Gastroesophageal sphincter (tissue), 3 donors: ENCODE data around the gene SDF2.

Experiments
- CTCF ChIP-seq, 4 experiments: fragments of 200-600 bp in 2 of 4; fragments of 450-650 bp in 2 of 4; sonication (generic) in 1 of 4; IDR thresholded peaks; one replicate each; pipeline ENCODE4 v1.5.1; 2017 to 2019; ENCODE audit warnings: antibody characterized with exemption in 4 of 4, mild to moderate bottlenecking in 2 of 4, moderate library complexity in 2 of 4
- EP300 ChIP-seq: sonication (generic); formaldehyde crosslinking; IDR thresholded peaks from one replicate; pipeline ENCODE4 v1.6.1; 2017; ENCODE audit warnings: antibody characterized with exemption, mild to moderate bottlenecking
- POLR2A ChIP-seq, 2 donors: fragments of 450-650 bp; IDR thresholded peaks; one replicate each; pipeline ENCODE4 v1.6.1; 2017; ENCODE audit warnings: antibody characterized with exemption in 2 of 2, mild to moderate bottlenecking in 2 of 2, moderate library complexity in 1 of 2
- POLR2AphosphoS5 ChIP-seq: sonication (generic); formaldehyde crosslinking; IDR thresholded peaks from one replicate; pipeline ENCODE4 v1.6.1; 2017; ENCODE audit warnings: antibody characterized with exemption

GRCh38 chr17:28700278-28700677 is 38.6 kb upstream of the SDF2 start:
- TF ChIP-seq CTCF (IDR thresholded peaks at IDR 0.05) (no peak), POLR2AphosphoS5 (no peak), POLR2A (IDR thresholded peaks at IDR 0.05) (no peak), EP300 (no peak)
